Small intestine (tissue), 16 donors: ENCODE measurements around the gene SPG7. TPM values are rescaled to one million over a fixed set of nuclear protein-coding genes. Genes with fewer than 3 reads are reported as not detected.
"Not testable (repeated sequence)": the region's sequence is repeated elsewhere in the genome, so short reads cannot be mapped to it uniquely, and the experiment has no call there.

Source experiments
- DNase-seq, 2 donors: peaks; one replicate each; pipeline versions ENCODE4 v3.0.0 to v3.0.0-alpha.2; 2013
- FAIRE-seq: peaks from 2 replicates; lab custom pipeline; 2012; peaks lifted over from hg19 to GRCh38; lab: Jason Lieb, UNC
- H3K27ac ChIP-seq, 3 donors: one replicate each; pipeline ENCODE4 v1.5.1; 2013; ENCODE audit warnings: low read length in 2 of 3, mild to moderate bottlenecking in 2 of 3, control low read depth in 1 of 3, inconsistent platforms in 1 of 3, low read depth in 1 of 3, moderate library complexity in 1 of 3
- H3K27me3 ChIP-seq, 3 donors: one replicate each; pipeline ENCODE4 v1.6.1; 2013; ENCODE audit warnings: low read length in 3 of 3, inconsistent platforms in 1 of 3; ENCODE audit not compliant: control insufficient read depth in 3 of 3, insufficient read depth in 3 of 3
- H3K36me3 ChIP-seq, 3 donors: one replicate each; pipeline ENCODE4 v1.6.1; 2013; ENCODE audit warnings: low read length in 3 of 3, inconsistent platforms in 1 of 3, low read depth in 1 of 3, mild to moderate bottlenecking in 1 of 3, moderate library complexity in 1 of 3; ENCODE audit not compliant: control insufficient read depth in 3 of 3, insufficient read depth in 2 of 3
- H3K4me1 ChIP-seq, 3 donors: one replicate each; pipeline ENCODE4 v1.6.1; 2013; ENCODE audit warnings: low read length in 2 of 3, inconsistent platforms in 1 of 3, low read depth in 1 of 3, mild to moderate bottlenecking in 1 of 3, moderate library complexity in 1 of 3; ENCODE audit not compliant: control insufficient read depth in 3 of 3, insufficient read depth in 2 of 3
- H3K4me3 ChIP-seq, 3 donors: one replicate each; pipeline ENCODE4 v1.5.1; 2013; ENCODE audit warnings: low read length in 3 of 3, control low read depth in 1 of 3, inconsistent platforms in 1 of 3, low read depth in 1 of 3, mild to moderate bottlenecking in 1 of 3, moderate library complexity in 1 of 3
- H3K9me3 ChIP-seq, 2 donors: one replicate each; pipeline ENCODE4 v1.6.1; 2013; ENCODE audit warnings: low read depth in 1 of 2, low read length in 1 of 2; ENCODE audit not compliant: control insufficient read depth in 2 of 2, insufficient read depth in 1 of 2
- WGBS, 3 donors: extraction: QIAGEN DNeasy Blood & Tissue Kit; methylation state at CpG; one replicate each; pipeline ENCODE4 v1.1.7; 2013; 5-methylcytosine and 5-hydroxymethylcytosine counted together
- long read RNA-seq, 10 donors: transcript quantifications; one replicate each; lab custom pipeline, GENCODE V29; 2026
- polyA plus RNA-seq, 4 donors: library from polyadenylated mRNA; stranded (reverse) in 3 of 4; unstranded in 1 of 4; fragments of 200-250 nt in 3 of 4; fragments of 120-200 nt in 1 of 4; gene quantifications; one replicate each; pipeline versions ENCODE4 v1.2.1 to v1.2.3, GENCODE V29; 2013
- donor health status: healthy with polysubstance abuse.
- donor health status: control.
- donor health status: control.
- donor health status: Bipolar disorder and iron deficiency.
- donor health status: healthy.

The SPG7 gene
- polyA plus RNA-seq = 100 to 1,000 TPM in 3 of 4 donors, 10 to 100 TPM in 1; 89.1 to 245 (median 179) TPM
- long read RNA-seq, donor 1 = 0 reads
- long read RNA-seq, donor 2, full-length matches to known transcripts = 13 of 13 reads
- long read RNA-seq, donor 2, partial matches to known transcripts = 0 of 13 reads
- long read RNA-seq, donor 2, other reads (novel, unspliced or antisense) = 0 of 13 reads
- long read RNA-seq, donor 3, full-length matches to known transcripts = 30 of 35 reads
- long read RNA-seq, donor 3, partial matches to known transcripts = 5 of 35 reads
- long read RNA-seq, donor 3, other reads (novel, unspliced or antisense) = 0 of 35 reads
- long read RNA-seq, donor 4 = 0 reads
- long read RNA-seq, donor 5, full-length matches to known transcripts = 6 of 6 reads
- long read RNA-seq, donor 5, partial matches to known transcripts = 0 of 6 reads
- long read RNA-seq, donor 5, other reads (novel, unspliced or antisense) = 0 of 6 reads
- long read RNA-seq, donor 6, full-length matches to known transcripts = 17 of 22 reads
- long read RNA-seq, donor 6, partial matches to known transcripts = 5 of 22 reads
- long read RNA-seq, donor 6, other reads (novel, unspliced or antisense) = 0 of 22 reads
- long read RNA-seq, donor 7, full-length matches to known transcripts = 25 of 25 reads
- long read RNA-seq, donor 7, partial matches to known transcripts = 0 of 25 reads
- long read RNA-seq, donor 7, other reads (novel, unspliced or antisense) = 0 of 25 reads
- long read RNA-seq, donor 8, full-length matches to known transcripts = 2 of 2 reads
- long read RNA-seq, donor 8, partial matches to known transcripts = 0 of 2 reads
- long read RNA-seq, donor 8, other reads (novel, unspliced or antisense) = 0 of 2 reads
- long read RNA-seq, donor 9, full-length matches to known transcripts = 6 of 6 reads
- long read RNA-seq, donor 9, partial matches to known transcripts = 0 of 6 reads
- long read RNA-seq, donor 9, other reads (novel, unspliced or antisense) = 0 of 6 reads
- long read RNA-seq, donor 10, full-length matches to known transcripts = 26 of 26 reads
- long read RNA-seq, donor 10, partial matches to known transcripts = 0 of 26 reads
- long read RNA-seq, donor 10, other reads (novel, unspliced or antisense) = 0 of 26 reads

- no peak for FAIRE-seq
- H3K4me1 ChIP-seq = peaks cover 1 to 32% (median 4%) of the 10 kb centered on the region in 3 donors
- H3K4me3 ChIP-seq = peak within 1 kb of the TSS; percentile 71 to 88 (median 73)
- H3K27me3 ChIP-seq = no peaks in the 10 kb centered on the region
- H3K27ac ChIP-seq = peak within 1 kb of the TSS; percentile 98 to 99 (median 99)
- DNase-seq = peak; percentile 87 to 98
- 0 to 1% (median 0%) methylated on average over 63 to 90 of the region's 90 CpGs for whole genome bisulfite sequencing, 3 donors
- peaks cover 0 to 28% (median 9%) of the 10 kb centered on the region in 3 donors for H3K36me3 ChIP-seq
- no peaks in the 10 kb centered on the region for H3K9me3 ChIP-seq
These were observed at the start of gene SPG7 for GRCh38 chr16:89507834-89508590. Gene SPG7, plus strand, starts transcription at chr16:89508403. Its CDS starts 15 bp downstream, at chr16:89508418.

GRCh38 chr16:89458551-89458950, 49.7 kb upstream of the SPG7 start:
- H3K4me3 ChIP-seq = no peak overlapping the region

GRCh38 chr16:89458967-89459366, 49.2 kb upstream of the SPG7 start:
- peaks cover 0 to 19% (median 0%) of the 10 kb centered on the region in 3 donors for H3K36me3 ChIP-seq
- WGBS, 3 donors = 73 to 81% (median 79%) methylated on average over 2 of the region's 2 CpGs
- peaks cover 0 to 2% (median 2%) of the 10 kb centered on the region in 3 donors for H3K4me1 ChIP-seq

More at GRCh38 chr16:89458551-89458950, 49.7 kb upstream of the SPG7 start:
- FAIRE-seq = no peak
- Histone ChIP-seq H3K4me1 (peaks cover 2 to 6% (median 6%) of the 10 kb centered on the region in 3 donors), H3K9me3 (peaks cover 0 to 7% of the 10 kb centered on the region in 2 donors), H3K27me3 (no peaks in the 10 kb centered on the region), H3K27ac (no peak overlapping the region), H3K36me3 (peaks cover 0 to 22% (median 0%) of the 10 kb centered on the region in 3 donors)
- 90 to 96% (median 92%) methylated on average over 7 of the region's 7 CpGs for WGBS, 3 donors
- no peak for DNase-seq

GRCh38 chr16:89460556-89460955, 47.6 kb upstream of the SPG7 start:
- peaks cover 0 to 20% (median 0%) of the 10 kb centered on the region in 3 donors for H3K36me3 ChIP-seq
- no peak overlapping the region for H3K4me3 ChIP-seq
- H3K27ac ChIP-seq = no peak overlapping the region
- no peak for FAIRE-seq
- no peak for DNase-seq
- 90 to 92% (median 91%) methylated on average over 6 of the region's 6 CpGs for WGBS, 3 donors
- H3K9me3 ChIP-seq = peaks cover 0 to 7% of the 10 kb centered on the region in 2 donors
- H3K4me1 ChIP-seq = peaks cover 0 to 2% (median 0%) of the 10 kb centered on the region in 3 donors
- H3K27me3 ChIP-seq = no peaks in the 10 kb centered on the region

More at GRCh38 chr16:89458967-89459366, 49.2 kb upstream of the SPG7 start:
- Histone ChIP-seq H3K4me3 (no peak overlapping the region), H3K27ac (no peak overlapping the region), H3K27me3 (no peaks in the 10 kb centered on the region), H3K9me3 (peaks cover 0 to 7% of the 10 kb centered on the region in 2 donors)
- FAIRE-seq (no peak), DNase-seq (no peak)

GRCh38 chr16:89461890-89462289, 46.3 kb upstream of the SPG7 start:
- not testable (repeated sequence) for H3K4me1 ChIP-seq, H3K27me3 ChIP-seq, DNase-seq, H3K27ac ChIP-seq, FAIRE-seq, H3K4me3 ChIP-seq, H3K9me3 ChIP-seq
- 89 to 94% (median 93%) methylated on average over 11 to 15 of the region's 15 CpGs for WGBS, 3 donors
- peaks cover 0 to 17% (median 0%) of the 10 kb centered on the region in 3 donors for H3K36me3 ChIP-seq

- H3K36me3 ChIP-seq = peaks cover 0 to 22% (median 0%) of the 10 kb centered on the region in 3 donors
- FAIRE-seq, H3K4me1 ChIP-seq, DNase-seq, H3K27me3 ChIP-seq, H3K9me3 ChIP-seq, H3K4me3 ChIP-seq, H3K27ac ChIP-seq: not testable (repeated sequence)
- whole genome bisulfite sequencing, 3 donors = 94 to 97% (median 96%) methylated on average over 14 to 29 of the region's 30 CpGs
These were observed 45.6 kb upstream of the SPG7 start for GRCh38 chr16:89462639-89463038.

- peaks cover 0 to 24% (median 0%) of the 10 kb centered on the region in 3 donors for H3K36me3 ChIP-seq
- not testable (repeated sequence) for H3K9me3 ChIP-seq, H3K27me3 ChIP-seq, H3K4me1 ChIP-seq, H3K27ac ChIP-seq, DNase-seq, FAIRE-seq, H3K4me3 ChIP-seq
- WGBS, 3 donors = 59 to 66% (median 61%) methylated on average over 4 to 5 of the region's 5 CpGs
These were observed 44.9 kb upstream of the SPG7 start for GRCh38 chr16:89463312-89463711.
